Breast epithelium (tissue), 3 donors: Measurements from ENCODE around the gene RB1.

Source experiments
- POLR2A ChIP-seq: fragments of 450-650 bp; IDR thresholded peaks from one replicate; pipeline ENCODE4 v1.6.1; 2016; ENCODE audit warnings: antibody characterized with exemption, mild to moderate bottlenecking, moderate library complexity
- POLR2AphosphoS5 ChIP-seq, 3 donors: sonication (generic); formaldehyde crosslinking; IDR thresholded peaks; one replicate each; pipeline ENCODE4 v1.6.1; 2017; ENCODE audit warnings: antibody characterized with exemption in 3 of 3
- TF ChIP-seq, protein P1 (sequence below), 3 donors: fragments of 450-650 bp; IDR thresholded peaks; one replicate each; pipeline ENCODE4 v1.5.1; 2016 to 2017; ENCODE audit warnings: antibody characterized with exemption in 3 of 3, mild to moderate bottlenecking in 3 of 3, moderate library complexity in 3 of 3

DNA sequence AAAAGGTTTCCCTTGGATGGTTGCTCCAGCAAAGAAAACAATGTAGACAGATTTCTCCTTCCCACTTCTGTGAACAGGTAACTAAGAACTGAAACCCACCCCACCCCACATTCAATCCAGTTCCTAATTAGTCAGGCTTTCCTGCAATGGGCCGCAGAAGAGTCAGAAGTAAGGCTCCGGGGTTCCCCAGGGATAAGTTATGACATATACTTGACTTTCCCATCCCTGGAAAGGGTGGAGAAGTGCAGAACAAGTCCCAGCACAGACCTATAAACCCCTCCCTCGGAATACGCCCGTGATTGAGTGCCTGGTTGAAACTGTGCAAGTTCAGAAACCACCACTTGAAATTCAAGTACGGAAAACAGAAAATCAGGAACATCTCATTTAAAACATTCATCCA is 204.5 kb downstream of the RB1 start:
- TF ChIP-seq, protein P1, sequence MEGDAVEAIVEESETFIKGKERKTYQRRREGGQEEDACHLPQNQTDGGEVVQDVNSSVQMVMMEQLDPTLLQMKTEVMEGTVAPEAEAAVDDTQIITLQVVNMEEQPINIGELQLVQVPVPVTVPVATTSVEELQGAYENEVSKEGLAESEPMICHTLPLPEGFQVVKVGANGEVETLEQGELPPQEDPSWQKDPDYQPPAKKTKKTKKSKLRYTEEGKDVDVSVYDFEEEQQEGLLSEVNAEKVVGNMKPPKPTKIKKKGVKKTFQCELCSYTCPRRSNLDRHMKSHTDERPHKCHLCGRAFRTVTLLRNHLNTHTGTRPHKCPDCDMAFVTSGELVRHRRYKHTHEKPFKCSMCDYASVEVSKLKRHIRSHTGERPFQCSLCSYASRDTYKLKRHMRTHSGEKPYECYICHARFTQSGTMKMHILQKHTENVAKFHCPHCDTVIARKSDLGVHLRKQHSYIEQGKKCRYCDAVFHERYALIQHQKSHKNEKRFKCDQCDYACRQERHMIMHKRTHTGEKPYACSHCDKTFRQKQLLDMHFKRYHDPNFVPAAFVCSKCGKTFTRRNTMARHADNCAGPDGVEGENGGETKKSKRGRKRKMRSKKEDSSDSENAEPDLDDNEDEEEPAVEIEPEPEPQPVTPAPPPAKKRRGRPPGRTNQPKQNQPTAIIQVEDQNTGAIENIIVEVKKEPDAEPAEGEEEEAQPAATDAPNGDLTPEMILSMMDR (IDR thresholded peaks at IDR 0.05), result no peak
- no peak for TF ChIP-seq POLR2A
- no peak for TF ChIP-seq POLR2AphosphoS5 (IDR thresholded peaks at IDR 0.05)
